PC-3 (cell line): ENCODE measurements around the gene ZCCHC8.

Source experiments
- CTCF ChIP-seq: fragments of 300-600 bp; sonication (generic); conservative IDR thresholded peaks from 2 replicates; pipeline ENCODE4 v1.5.1; 2017; ENCODE audit warnings: antibody characterized with exemption, low read depth, mild to moderate bottlenecking, low read length
- EZH2 ChIP-seq: fragments of 300-600 bp; sonication (generic); IDR thresholded peaks from one replicate; pipeline ENCODE4 v1.6.1; 2017; ENCODE audit warnings: antibody characterized with exemption, mild to moderate bottlenecking, low read length; ENCODE audit not compliant: unreplicated experiment

GRCh38 chr12:122516544-122517361 lies 16.0 kb upstream of the ZCCHC8 start:
- no peak for TF ChIP-seq CTCF
- TF ChIP-seq EZH2 = no peak
